ENCODE results near the gene OXA1L.
"Not testable (repeated sequence)": the region's sequence is repeated elsewhere in the genome, so short reads cannot be mapped to it uniquely, and the experiment has no call there.

The OXA1L gene

GRCh38 chr14:22796087-22796707 is 29.7 kb downstream of the OXA1L start:
- no peak for DNase-seq (ENCODE audit: extremely low spot score, insufficient read length, low read depth)
- FAIRE-seq, result peak; percentile 78

DNA sequence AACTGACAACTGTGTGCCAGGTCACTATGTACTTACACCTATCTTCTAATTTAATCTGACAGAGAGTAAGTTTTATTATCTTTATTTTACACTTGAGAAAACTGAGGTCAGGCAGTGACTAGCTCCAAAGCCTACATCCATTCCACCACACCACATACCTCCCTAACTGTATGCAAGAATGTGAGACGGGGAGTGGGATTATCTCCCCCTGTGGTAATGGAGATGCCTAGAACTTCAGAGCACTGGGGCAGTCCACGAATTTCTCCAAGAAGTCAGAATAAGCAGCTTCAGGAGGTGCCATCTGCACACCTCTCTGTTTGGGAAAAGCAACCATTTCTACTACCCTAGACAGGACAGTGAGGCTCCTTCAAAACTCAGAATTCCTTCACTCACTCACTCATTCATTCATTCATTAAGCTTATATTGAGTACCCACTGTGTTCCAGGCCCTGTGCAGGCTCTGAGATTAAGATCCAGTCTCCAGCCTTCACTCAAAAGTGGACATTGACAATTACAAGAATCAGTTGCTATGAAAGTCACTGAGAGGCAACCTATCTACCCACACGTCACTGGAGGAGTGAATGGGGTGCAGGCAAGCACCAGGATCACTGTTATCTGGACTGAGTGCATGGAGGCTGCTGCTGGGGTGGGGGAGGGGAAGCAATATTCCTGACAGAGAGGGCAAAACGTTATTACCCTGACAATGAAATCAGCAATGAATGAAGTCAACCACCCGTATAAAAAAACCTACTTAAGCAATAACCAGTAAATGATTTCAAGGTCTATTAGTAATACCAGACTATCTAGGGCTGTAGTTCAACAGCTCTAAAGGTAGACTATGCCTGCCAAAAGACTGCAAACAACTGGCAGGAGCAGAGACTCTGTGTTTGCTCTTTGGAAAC is 30.8 kb downstream of the OXA1L start:
- FAIRE-seq (no peak), DNase-seq (ENCODE audit: extremely low spot score, insufficient read length, low read depth) (no peak)

DNA sequence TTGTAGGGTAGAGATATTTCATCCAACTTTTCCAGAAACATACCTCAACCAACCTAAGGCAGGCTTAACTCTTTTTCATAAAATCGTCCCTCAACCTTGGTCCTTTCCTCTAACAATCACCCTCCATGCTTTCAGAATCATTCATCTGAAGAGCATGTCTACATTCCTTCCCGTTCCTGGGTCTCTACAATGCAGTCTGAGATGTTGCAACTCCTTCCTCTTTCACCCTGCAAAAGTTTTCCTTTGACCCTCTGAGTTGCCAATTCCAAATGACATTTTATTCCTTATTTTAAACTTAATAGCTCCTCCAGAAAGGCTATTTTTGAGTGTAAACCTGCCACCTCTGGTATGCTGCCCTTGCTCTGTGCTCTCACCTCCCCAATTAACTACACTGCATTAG is 32.0 kb downstream of the OXA1L start:
- FAIRE-seq (no peak), DNase-seq (ENCODE audit: extremely low spot score, insufficient read length, low read depth) (no peak)

DNA sequence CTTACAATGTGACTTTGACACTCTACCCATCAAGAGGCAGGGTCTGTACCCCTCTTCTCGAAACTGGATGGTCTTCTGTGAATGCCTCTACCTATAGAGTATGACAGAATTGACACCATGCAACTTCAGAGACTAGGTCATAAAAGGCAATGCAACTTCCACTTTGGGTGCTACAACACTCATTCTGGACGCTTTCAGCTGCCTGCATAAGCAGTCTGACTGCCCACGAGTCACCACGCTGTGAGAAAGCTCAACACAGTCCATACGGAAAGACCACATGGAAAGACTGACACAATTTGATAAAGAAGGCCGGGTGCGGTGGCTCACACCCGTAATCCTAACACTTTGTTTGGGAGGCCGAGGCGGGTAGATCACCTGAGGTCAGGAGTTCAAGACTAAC is 33.9 kb downstream of the OXA1L start:
- no peak for FAIRE-seq

DNA sequence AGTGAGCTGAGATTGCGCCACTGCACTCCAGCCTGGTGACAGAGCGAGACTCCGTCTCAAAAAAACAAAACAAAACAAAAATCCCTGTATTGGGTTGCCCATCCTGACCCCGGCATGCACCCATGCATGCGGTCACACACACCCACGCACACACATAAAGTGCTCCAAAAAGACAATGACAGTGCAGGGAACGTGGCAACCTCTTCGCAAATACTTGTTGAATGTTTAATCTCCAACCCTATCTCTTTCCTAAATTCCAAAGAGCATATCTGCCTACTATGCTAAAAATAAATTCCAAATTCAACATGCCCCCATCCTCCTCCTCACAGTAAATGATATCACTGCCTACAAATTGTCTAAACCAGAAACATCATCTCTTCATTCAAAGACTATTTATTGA is 35.2 kb downstream of the OXA1L start:
- FAIRE-seq, result no peak
- DNase-seq (ENCODE audit: extremely low spot score, insufficient read length, low read depth), result no peak

More for the DNA sequence above, 33.9 kb downstream of the OXA1L start:
- no peak for DNase-seq (ENCODE audit: extremely low spot score, insufficient read length, low read depth)

DNA sequence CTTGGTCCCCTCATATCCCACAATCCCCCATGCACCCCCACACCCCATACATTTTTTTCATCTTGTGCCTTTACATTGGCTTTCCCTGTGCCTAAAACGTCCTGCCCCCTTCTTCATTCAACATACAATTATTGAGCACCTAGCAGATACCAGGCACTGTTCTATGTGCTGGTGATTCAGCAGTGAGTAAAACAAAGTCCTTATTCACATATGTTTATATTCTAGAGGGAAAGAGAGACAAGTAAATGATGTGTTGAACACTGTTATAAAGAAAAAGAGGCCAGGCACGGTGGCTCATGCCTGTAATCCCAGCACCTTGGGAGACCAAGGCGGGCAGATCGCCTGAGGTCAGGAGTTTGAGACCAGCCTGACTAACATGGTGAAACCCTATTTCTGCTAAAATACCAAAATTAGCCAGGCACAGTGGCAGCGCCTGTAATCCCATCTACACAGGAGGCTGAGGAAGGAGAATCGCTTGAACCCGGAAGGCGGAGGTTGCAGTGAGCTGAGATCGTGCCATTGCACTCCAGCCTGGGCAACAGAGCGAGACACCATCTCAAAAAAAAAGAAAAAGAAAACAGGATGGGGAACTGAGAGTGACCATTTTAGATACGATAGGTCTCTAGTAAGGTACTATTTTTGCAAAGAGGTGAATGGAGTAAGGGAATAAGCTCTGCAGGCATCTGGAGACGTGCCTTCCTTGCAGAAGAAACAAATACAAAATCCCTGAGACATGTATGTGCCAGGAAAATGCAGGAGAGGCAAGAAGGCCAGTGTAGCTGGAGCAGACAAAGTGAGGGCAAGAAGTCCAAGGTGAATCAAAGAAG is 36.6 kb downstream of the OXA1L start:
- DNase-seq (ENCODE audit: extremely low spot score, insufficient read length, low read depth) (no peak), FAIRE-seq (peak; percentile 70)

DNA sequence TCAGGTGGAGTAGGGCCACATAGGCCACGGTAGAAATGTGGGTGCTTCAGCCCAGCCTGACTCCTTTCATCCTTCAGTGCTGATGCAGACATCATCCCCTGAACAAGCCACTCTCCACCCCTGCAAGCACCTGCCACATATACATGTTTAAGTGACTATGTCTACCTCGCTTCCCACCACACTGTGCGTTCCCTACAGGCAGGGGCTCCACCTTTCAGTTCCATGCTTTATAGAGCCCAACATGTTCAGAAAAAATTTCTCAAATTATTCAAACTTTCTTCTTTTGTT is 37.1 kb downstream of the OXA1L start:
- FAIRE-seq (no peak), DNase-seq (ENCODE audit: extremely low spot score, insufficient read length, low read depth) (no peak)

DNA sequence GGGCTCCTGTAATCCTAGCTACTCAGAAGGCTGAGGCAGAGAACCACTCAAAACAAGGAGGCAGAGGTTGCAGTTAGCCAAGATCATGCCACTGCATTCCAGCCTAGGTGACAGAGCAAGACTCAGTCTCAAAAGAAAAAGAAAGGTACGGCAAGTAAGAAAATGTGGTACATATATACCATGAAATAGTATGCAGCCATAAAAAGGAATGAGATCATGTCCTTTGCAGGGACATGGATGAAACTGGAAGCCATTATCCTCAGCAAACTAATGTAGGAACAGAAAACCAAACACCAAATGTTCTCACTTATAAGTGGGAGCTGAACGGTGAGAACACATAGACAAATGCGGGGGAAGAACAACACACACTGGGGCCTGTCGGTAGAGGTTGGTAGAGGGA is 38.7 kb downstream of the OXA1L start:
- not testable (repeated sequence) for DNase-seq (ENCODE audit: extremely low spot score, insufficient read length, low read depth); FAIRE-seq

GRCh38 chr14:22807432-22808087 is 41.1 kb downstream of the OXA1L start:
- DNase-seq (ENCODE audit: extremely low spot score, insufficient read length, low read depth) (no peak), FAIRE-seq (no peak)

DNA sequence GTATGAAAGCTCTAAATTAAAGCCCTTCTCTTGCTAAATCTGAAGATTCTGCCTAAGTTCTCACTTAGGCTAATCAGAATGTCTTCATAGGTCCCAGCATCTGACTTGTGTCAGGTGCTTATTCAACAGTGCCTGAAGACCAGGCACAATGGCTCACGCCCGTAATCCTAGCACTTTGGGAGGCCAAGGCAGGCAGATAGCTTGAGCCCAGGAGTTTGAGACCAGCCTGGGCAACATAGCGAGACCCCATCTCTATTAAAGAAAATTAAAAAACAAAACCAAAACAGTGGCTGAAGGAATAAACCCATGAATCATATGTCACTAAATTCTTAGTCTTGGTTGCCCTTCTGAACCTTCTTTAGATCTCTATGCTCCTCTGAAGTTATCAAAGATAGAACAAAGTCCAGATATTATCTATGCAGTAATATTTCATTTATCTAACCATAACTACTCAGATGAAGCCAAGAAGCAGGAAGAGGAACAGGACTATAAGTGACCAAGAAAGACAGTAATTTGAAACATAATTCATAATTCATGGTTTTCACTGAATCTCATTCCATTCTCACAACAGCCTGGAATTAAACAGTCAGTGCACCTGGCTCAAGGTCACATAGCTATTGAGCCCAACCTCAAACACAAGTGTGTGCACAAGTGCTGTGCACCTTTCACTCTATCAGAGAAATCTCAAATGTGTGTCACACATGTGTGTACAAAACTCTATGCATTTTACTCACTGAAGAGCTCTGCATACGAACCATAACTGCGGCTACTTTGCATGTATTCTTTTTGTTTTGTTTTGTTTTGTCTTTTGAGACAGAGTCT is 42.1 kb downstream of the OXA1L start:
- DNase-seq (ENCODE audit: extremely low spot score, insufficient read length, low read depth) (no peak), FAIRE-seq (no peak)

- DNase-seq (ENCODE audit: extremely low spot score, insufficient read length, low read depth) (no peak), FAIRE-seq (no peak)
These were observed 45.2 kb downstream of the OXA1L start for GRCh38 chr14:22811722-22812121.

DNA sequence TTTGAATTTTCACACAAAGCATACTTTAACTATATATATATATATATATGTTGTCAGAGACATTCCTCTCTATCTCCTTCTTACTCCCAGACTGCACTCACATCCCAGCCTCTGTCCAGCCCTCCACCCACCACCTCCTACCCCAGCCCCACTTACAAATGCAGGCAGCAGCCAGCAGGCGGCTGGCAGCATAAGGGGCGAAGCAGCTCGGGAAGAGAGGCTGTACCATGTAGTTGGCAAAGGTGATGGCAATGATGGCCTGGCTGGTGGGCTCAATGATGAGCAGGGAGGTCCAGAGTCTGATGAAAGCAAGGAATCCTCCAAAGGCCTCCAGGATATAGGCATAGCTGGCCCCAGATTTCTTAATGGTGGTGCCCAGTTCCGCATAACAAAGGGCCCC is 46.3 kb downstream of the OXA1L start:
- no peak for DNase-seq (ENCODE audit: extremely low spot score, insufficient read length, low read depth)
- no peak for FAIRE-seq

DNA sequence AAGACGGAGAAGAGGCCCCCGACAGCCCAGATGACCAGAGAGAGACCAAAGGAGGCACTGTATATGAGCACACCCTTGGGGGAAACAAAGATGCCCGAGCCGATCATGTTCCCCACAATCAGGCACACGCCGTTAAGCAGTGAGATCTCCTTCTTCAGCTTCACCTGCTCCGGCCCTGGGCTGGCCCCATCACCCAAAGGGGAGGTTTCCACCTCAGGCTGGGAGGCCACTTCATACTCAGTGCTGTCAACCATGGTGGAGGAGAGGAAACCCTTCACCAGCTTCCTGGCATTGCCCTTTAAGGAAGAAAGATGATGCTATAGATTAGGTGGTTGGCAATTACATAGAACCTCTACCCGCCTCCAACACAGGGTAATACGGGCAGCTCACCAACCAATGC is 46.7 kb downstream of the OXA1L start:
- DNase-seq (ENCODE audit: extremely low spot score, insufficient read length, low read depth) (no peak), FAIRE-seq (no peak)

GRCh38 chr14:22814373-22814772 is 47.9 kb downstream of the OXA1L start:
- FAIRE-seq, result no peak
- no peak for DNase-seq (ENCODE audit: extremely low spot score, insufficient read length, low read depth)

GRCh38 chr14:22814941-22815713 is 48.6 kb downstream of the OXA1L start, which contains the start of gene SLC7A7:
TSS of gene SLC7A7 (minus strand) at chr14:22815435. CDS start at chr14:22813398, 2,037 bp downstream.
- no peak for FAIRE-seq
- DNase-seq (ENCODE audit: extremely low spot score, insufficient read length, low read depth), result no peak

- DNase-seq (ENCODE audit: extremely low spot score, insufficient read length, low read depth) (no peak), FAIRE-seq (peak; percentile 18)
These were observed 52.9 kb downstream of the OXA1L start for GRCh38 chr14:22819151-22819988.

- DNase-seq (ENCODE audit: extremely low spot score, insufficient read length, low read depth), result no peak
- no peak for FAIRE-seq
These were observed 54.2 kb downstream of the OXA1L start for GRCh38 chr14:22820731-22821130.
